B cell (primary cell): ENCODE measurements around the gene RNGTT. TPM values are rescaled to one million over a fixed set of nuclear protein-coding genes. Genes with fewer than 3 reads are reported as not detected.

ENCODE experiments used
- ATAC-seq: fragments of 200-7000 bp; cut with Tn5 transposase; one replicate; pipeline ENCODE4 v1.10.0; 2021; ENCODE audit warnings: low read depth, mild to moderate bottlenecking, moderate number of reproducible peaks, moderate library complexity
- CTCF ChIA-PET: fragments of 350-600 bp; sonication (Branson Sonifier 250); formaldehyde crosslinking; loops from one replicate; lab custom pipeline; 2021; ENCODE audit warnings: antibody characterized with exemption, inconsistent platforms; lab: Charles Lee
- POLR2A ChIA-PET: fragments of 350-600 bp; sonication (Branson Sonifier 250); formaldehyde crosslinking; loops from one replicate; lab custom pipeline; 2021; ENCODE audit warnings: antibody characterized with exemption; lab: Charles Lee
- DNase-seq: peaks from one replicate; pipeline ENCODE4 v3.0.0; 2013
- H2AFZ ChIP-seq: 2 replicates; pipeline ENCODE4 v1.6.1; 2012; ENCODE audit warnings: mild to moderate bottlenecking, low read depth, low read length; ENCODE audit not compliant: insufficient read depth, poor library complexity, severe bottlenecking
- H3K27ac ChIP-seq, 2 donors: 1 replicate in 1 of 2; 2 replicates in 1 of 2; pipeline ENCODE4 v1.5.1; 2012 to 2013; ENCODE audit warnings: low read length in 2 of 2, mild to moderate bottlenecking in 2 of 2, moderate library complexity in 1 of 2
- H3K27me3 ChIP-seq, 4 experiments: fragments of 200-600 bp in 1 of 4; sonication (generic) in 1 of 4; replicated peaks in 1 of 4; 1 replicate in 2 of 4; 2 replicates in 2 of 4; pipeline versions ENCODE4 v1.6.1 to v1.7.0; 2013 to 2016; ENCODE audit warnings: low read length in 3 of 4, mild to moderate bottlenecking in 2 of 4, mixed read lengths in 1 of 4, moderate library complexity in 1 of 4; ENCODE audit not compliant: insufficient read depth in 4 of 4, control insufficient read depth in 3 of 4; ENCODE audit errors: control extremely low read depth in 1 of 4
- H3K36me3 ChIP-seq, 2 experiments: replicated peaks in 1 of 2; 1 replicate in 1 of 2; 2 replicates in 1 of 2; pipeline versions ENCODE4 v1.6.1 to v1.7.1; 2013; ENCODE audit warnings: low read length in 1 of 2; ENCODE audit not compliant: insufficient read depth in 2 of 2, control insufficient read depth in 1 of 2; ENCODE audit errors: control extremely low read depth in 1 of 2, extremely low read depth in 1 of 2
- H3K4me1 ChIP-seq, 2 donors: fragments of 200-600 bp in 1 of 2; sonication (generic) in 1 of 2; 1 replicate in 1 of 2; 2 replicates in 1 of 2; pipeline versions ENCODE4 v1.5.1 to v1.6.1; 2013 to 2017; ENCODE audit warnings: low read length in 2 of 2; ENCODE audit not compliant: control insufficient read depth in 2 of 2, insufficient read depth in 2 of 2
- H3K4me2 ChIP-seq: replicated peaks from 2 replicates; pipeline ENCODE3; 2012; ENCODE audit warnings: mild to moderate bottlenecking, low read depth, low read length; ENCODE audit not compliant: poor library complexity, severe bottlenecking
- H3K4me3 ChIP-seq, 5 experiments: fragments of 200-600 bp in 1 of 5; sonication (generic) in 1 of 5; 1 replicate in 3 of 5; 2 replicates in 2 of 5; pipeline versions ENCODE4 v1.5.1 to v1.7.0; 2011 to 2016; ENCODE audit warnings: low read length in 4 of 5, mild to moderate bottlenecking in 4 of 5, low read depth in 2 of 5, control low read depth in 1 of 5, moderate library complexity in 1 of 5; ENCODE audit not compliant: insufficient read depth in 1 of 5; ENCODE audit errors: control extremely low read depth in 1 of 5, extremely low read depth in 1 of 5
- H3K79me2 ChIP-seq: fragments of 200-600 bp; sonication (generic); one replicate; pipeline ENCODE4 v1.6.0; 2016; ENCODE audit warnings: low read length; ENCODE audit not compliant: control insufficient read depth, insufficient read depth
- H3K9ac ChIP-seq: fragments of 200-600 bp; sonication (generic); 2 replicates; pipeline ENCODE4 v1.6.1; 2017; ENCODE audit warnings: mild to moderate bottlenecking, low read length, moderate library complexity
- H3K9me3 ChIP-seq, 3 donors: one replicate each; pipeline versions ENCODE4 v1.6.1 to v1.7.1; 2013; ENCODE audit warnings: low read length in 2 of 3; ENCODE audit not compliant: control insufficient read depth in 2 of 3, insufficient read depth in 1 of 3; ENCODE audit errors: control extremely low read depth in 1 of 3
- H4K20me1 ChIP-seq: 2 replicates; pipeline ENCODE4 v1.6.0; 2012; ENCODE audit warnings: mild to moderate bottlenecking, low read length; ENCODE audit not compliant: insufficient read depth, control insufficient read depth, poor library complexity, severe bottlenecking
- H3K27ac Mint-ChIP-seq: one replicate; pipeline ENCODE4 v1.8.0; 2021; ENCODE audit warnings: mixed read lengths
- H3K27me3 Mint-ChIP-seq: one replicate; pipeline ENCODE4 v1.8.0; 2021; ENCODE audit warnings: mixed read lengths
- H3K4me1 Mint-ChIP-seq: one replicate; pipeline ENCODE4 v1.8.0; 2021; ENCODE audit warnings: mixed read lengths
- H3K4me3 Mint-ChIP-seq: one replicate; pipeline ENCODE4 v1.8.0; 2021; ENCODE audit warnings: mixed read lengths
- H3K9me3 Mint-ChIP-seq: one replicate; pipeline ENCODE4 v1.8.0; 2022; ENCODE audit warnings: mixed read lengths; ENCODE audit not compliant: insufficient read depth
- CTCF ChIP-seq: fragments of 200-600 bp; IDR thresholded peaks from one replicate; pipeline ENCODE4 v1.8.0; 2022; ENCODE audit warnings: antibody characterized with exemption, mild to moderate bottlenecking
- EZH2 ChIP-seq: IDR thresholded peaks from 2 replicates; pipeline ENCODE4 v1.6.1; 2012; ENCODE audit warnings: borderline replicate concordance, low read depth, mild to moderate bottlenecking, moderate library complexity, low read length; ENCODE audit not compliant: insufficient read depth, poor library complexity, severe bottlenecking
- WGBS: methylation state at CpG from one replicate; pipeline ENCODE4 v1.1.5; 2013; ENCODE audit warnings: missing lambda C conversion rate; ENCODE audit not compliant: insufficient coverage; 5-methylcytosine and 5-hydroxymethylcytosine counted together
- intact Hi-C: fragments of 100-400 bp; cut with micrococcal nuclease; formaldehyde crosslinking; loops from one replicate; pipeline ENCODE4 v1.10.0; 2022
- polyA plus RNA-seq: library from polyadenylated mRNA; depleted of rRNA; stranded (reverse); fragments of >200 nt; gene quantifications from 2 replicates; pipeline ENCODE4 v1.2.3, GENCODE V29; 2012
- total RNA-seq, 2 donors: library from RNA; stranded (reverse); fragments of 120-200 nt in 1 of 2; gene quantifications; 1 replicate in 1 of 2; 2 replicates in 1 of 2; pipeline versions ENCODE4 v1.2.3 to v1.2.4, GENCODE V29; 2013 to 2022

RNGTT gene
- total and polyA plus RNA-seq, 2 donors (not counting 1 experiment from before 2014, with no cell fraction given), result 10.8 to 29.1 TPM

GRCh38 chr6:88989215-88989614 lies 25.8 kb upstream of the RNGTT start:
- no peak overlapping the region for H2AFZ ChIP-seq
- no peak overlapping the region for H3K4me3 ChIP-seq
- Mint-ChIP-seq H3K4me3 (no peak overlapping the region), H3K4me1 (no peaks in the 10 kb centered on the region), H3K27me3 (no peaks in the 10 kb centered on the region), H3K27ac (no peak overlapping the region), H3K9me3 (no peaks in the 10 kb centered on the region)
- H3K9me3 ChIP-seq, result no peaks in the 10 kb centered on the region
- TF ChIP-seq EZH2 (no peak), CTCF (no peak)
- intact Hi-C loops, result no loop called here
- no peaks in the 10 kb centered on the region for H4K20me1 ChIP-seq
- DNase-seq (no peak), ATAC-seq (no peak)
- no peak overlapping the region for H3K9ac ChIP-seq
- H3K4me2 ChIP-seq, result no peak overlapping the region
- CTCF ChIA-PET, result interaction anchor here (0.9 to 1.0 kb wide), 2 partner anchors 12 to 383 kb away, joined by 3 read pairs; no protein-coding TSS in a partner anchor
- no peaks in the 10 kb centered on the region for H3K27me3 ChIP-seq
- H3K27ac ChIP-seq, result no peak overlapping the region
- no peaks in the 10 kb centered on the region for H3K79me2 ChIP-seq
- no peaks in the 10 kb centered on the region for H3K36me3 ChIP-seq
- whole genome bisulfite sequencing, result no CpG with 5 or more reads among the region's 1 CpG
- POLR2A ChIA-PET, result no interaction called here
- no peaks in the 10 kb centered on the region for H3K4me1 ChIP-seq

- no peaks in the 10 kb centered on the region for H3K9me3 Mint-ChIP-seq
- H3K4me3 Mint-ChIP-seq, result no peak overlapping the region
- no peaks in the 10 kb centered on the region for H3K27me3 ChIP-seq
- DNase-seq (no peak), ATAC-seq (no peak)
- CTCF ChIA-PET, result interaction anchor here (6.6 kb wide), 1 partner anchor 255 kb away, joined by 94 read pairs; no protein-coding TSS in a partner anchor
- no peak overlapping the region for H3K4me3 ChIP-seq
- H3K27ac ChIP-seq, result no peak overlapping the region
- H3K9me3 ChIP-seq, result no peaks in the 10 kb centered on the region
- no peaks in the 10 kb centered on the region for H4K20me1 ChIP-seq
- no CpG with 5 or more reads among the region's 2 CpGs for WGBS
- H3K4me1 Mint-ChIP-seq, result no peaks in the 10 kb centered on the region
- H2AFZ ChIP-seq, result no peak overlapping the region
- H3K79me2 ChIP-seq, result no peaks in the 10 kb centered on the region
- no peak for TF ChIP-seq CTCF
- no peak for TF ChIP-seq EZH2
- no peaks in the 10 kb centered on the region for H3K27me3 Mint-ChIP-seq
- no peak overlapping the region for H3K9ac ChIP-seq
- no peaks in the 10 kb centered on the region for H3K4me1 ChIP-seq
- H3K27ac Mint-ChIP-seq, result no peak overlapping the region
- H3K4me2 ChIP-seq, result no peak overlapping the region
- POLR2A ChIA-PET, result interaction anchor here (0.7 kb wide), 1 partner anchor 1679 kb away, joined by 5 read pairs; no protein-coding TSS in a partner anchor
- no peaks in the 10 kb centered on the region for H3K36me3 ChIP-seq
- intact Hi-C loops, result no loop called here
Measured at GRCh38 chr6:88987922-88988321, 24.5 kb upstream of the RNGTT start.
